Measurements from ENCODE around the gene PLA2R1. TPM values are rescaled to one million over a fixed set of nuclear protein-coding genes. Genes with fewer than 3 reads are reported as not detected.
"Not testable (repeated sequence)": the region's sequence is repeated elsewhere in the genome, so short reads cannot be mapped to it uniquely, and the experiment has no call there.

Gene PLA2R1
- total RNA-seq, 1 donor from 2014 or later: 13.0 TPM

- DNase-seq: peak; percentile 33
Measured at GRCh38 chr2:159982842-159983785, 79.3 kb downstream of the PLA2R1 start.

GRCh38 chr2:159982270-159982669, 80.1 kb downstream of the PLA2R1 start:
- peak; percentile 32 for DNase-seq

GRCh38 chr2:159976527-159977160, 85.8 kb downstream of the PLA2R1 start:
- DNase-seq: no peak

GRCh38 chr2:159973325-159973724, 89.1 kb downstream of the PLA2R1 start:
- DNase-seq: no peak

- no peak for DNase-seq
Measured at GRCh38 chr2:159971365-159972152, 90.9 kb downstream of the PLA2R1 start.

- DNase-seq: not testable (repeated sequence)
Measured at GRCh38 chr2:159970548-159970947, 91.9 kb downstream of the PLA2R1 start.

GRCh38 chr2:159968279-159968900, 94.0 kb downstream of the PLA2R1 start:
- DNase-seq: peak; percentile 81

- no peak for DNase-seq
Measured at GRCh38 chr2:159963700-159964099, 98.7 kb downstream of the PLA2R1 start.

GRCh38 chr2:159962513-159962912, 99.9 kb downstream of the PLA2R1 start:
- not testable (repeated sequence) for DNase-seq

GRCh38 chr2:159961451-159961850, 101.0 kb downstream of the PLA2R1 start:
- DNase-seq: no peak

GRCh38 chr2:159961037-159961436, 101.4 kb downstream of the PLA2R1 start:
- DNase-seq: no peak

- peak; percentile 22 for DNase-seq
Measured at GRCh38 chr2:159960414-159960813, 102.0 kb downstream of the PLA2R1 start.

GRCh38 chr2:159959136-159959535, 103.3 kb downstream of the PLA2R1 start:
- no peak for DNase-seq

- DNase-seq: peak; percentile 41
Measured at GRCh38 chr2:159953136-159953823, 109.1 kb downstream of the PLA2R1 start.

- peak; percentile 68 for DNase-seq
Measured at GRCh38 chr2:159946326-159946999, 116.0 kb downstream of the PLA2R1 start.

- DNase-seq: no peak
Measured at GRCh38 chr2:159944874-159945273, 117.5 kb downstream of the PLA2R1 start.

- DNase-seq: peak; percentile 54
Measured at GRCh38 chr2:159942146-159942545, 120.3 kb downstream of the PLA2R1 start.

- no peak for DNase-seq
Measured at GRCh38 chr2:159941729-159942128, 120.7 kb downstream of the PLA2R1 start.

- DNase-seq: peak; percentile 24
Measured at GRCh38 chr2:159939946-159940345, 122.5 kb downstream of the PLA2R1 start.

- DNase-seq: no peak
Measured at GRCh38 chr2:159938395-159938794, 124.0 kb downstream of the PLA2R1 start.

GRCh38 chr2:159936471-159936870, 125.9 kb downstream of the PLA2R1 start:
- no peak for DNase-seq

All from tongue (tissue), 2 donors.